CD1c-positive myeloid dendritic cell (primary cell): ENCODE measurements around the gene TIGD7.
"Not testable (repeated sequence)": the region's sequence is repeated elsewhere in the genome, so short reads cannot be mapped to it uniquely, and the experiment has no call there.

Experiments used
- DNase-seq: peaks from one replicate; pipeline ENCODE4 v3.0.0-alpha.2; 2016; ENCODE audit errors: extremely low spot score

Gene TIGD7

GRCh38 chr16:3282103-3282729 is 23.0 kb downstream of the TIGD7 start:
- DNase-seq: no peak

DNA sequence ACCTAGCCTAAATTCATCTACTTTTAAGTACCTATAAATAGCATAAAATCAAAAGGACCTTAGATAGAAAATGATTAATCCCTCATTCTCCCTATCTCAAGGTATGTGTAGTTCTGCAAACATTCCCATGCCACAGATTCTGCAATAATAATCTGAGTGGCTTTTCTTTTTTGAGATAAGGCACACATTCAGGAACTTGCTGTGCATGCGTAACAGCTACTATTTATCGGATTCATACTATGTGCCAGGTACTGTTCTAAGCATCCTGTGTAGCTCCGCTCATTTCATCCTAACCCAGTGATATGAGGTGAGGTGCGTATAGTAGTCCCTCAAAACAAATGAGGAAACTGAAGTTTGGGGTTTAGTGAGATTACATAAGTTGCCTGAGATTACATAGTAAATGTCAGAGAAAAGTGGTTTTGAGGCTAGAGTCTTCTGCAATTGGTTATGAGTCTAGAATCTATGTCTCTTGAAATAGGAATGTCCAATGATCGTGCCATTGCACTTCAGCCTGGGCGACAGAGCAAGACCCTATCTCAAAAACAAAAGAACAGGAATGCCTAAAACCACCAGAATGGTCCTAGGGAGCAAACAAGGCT is 23.9 kb downstream of the TIGD7 start:
- DNase-seq: no peak

- no peak for DNase-seq
Observed at GRCh38 chr16:3276679-3277078, 28.6 kb downstream of the TIGD7 start.

DNA sequence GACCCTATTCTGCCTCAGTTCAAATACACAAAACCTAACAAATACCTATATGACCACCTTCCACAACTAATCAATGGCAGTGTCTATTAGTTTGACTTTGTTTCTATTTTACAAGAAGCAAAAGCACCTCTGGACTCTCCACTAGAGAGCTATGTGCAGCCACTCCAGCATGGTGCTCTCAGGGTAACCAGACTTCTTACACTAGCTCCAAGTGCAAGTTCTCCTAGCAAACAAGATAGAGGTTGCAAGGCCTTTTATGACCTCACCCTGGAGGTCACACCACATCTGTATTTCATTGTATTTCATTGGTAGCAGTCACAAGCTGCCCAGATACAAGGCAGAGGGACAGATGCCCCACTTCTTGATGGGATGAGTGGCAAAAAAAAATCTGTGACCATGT is 30.3 kb downstream of the TIGD7 start:
- no peak for DNase-seq

DNA sequence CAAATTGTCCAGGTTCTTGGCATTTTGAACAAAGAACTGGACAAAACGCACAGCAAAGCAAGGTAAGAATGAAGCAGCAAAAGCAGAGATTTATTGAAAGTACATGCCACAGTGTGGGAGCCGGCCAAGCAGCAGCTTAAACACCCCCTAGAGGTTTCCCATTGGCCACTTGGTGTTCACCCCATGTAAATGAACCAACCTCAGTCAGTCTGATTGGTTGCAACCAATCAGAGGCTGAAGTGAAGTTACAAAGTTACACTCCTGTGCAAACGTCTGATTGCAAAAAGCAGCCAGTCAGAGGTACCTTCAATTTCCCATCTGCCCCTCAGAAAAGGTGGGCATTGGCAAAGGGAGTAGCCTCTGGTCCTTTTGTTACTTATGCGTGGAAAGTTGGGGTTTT is 30.7 kb downstream of the TIGD7 start:
- DNase-seq: no peak

GRCh38 chr16:3271281-3271680 is 33.9 kb downstream of the TIGD7 start:
- not testable (repeated sequence) for DNase-seq

GRCh38 chr16:3270718-3271117 is 34.5 kb downstream of the TIGD7 start:
- not testable (repeated sequence) for DNase-seq

- DNase-seq: no peak
Observed at GRCh38 chr16:3268294-3268693, 36.9 kb downstream of the TIGD7 start.

DNA sequence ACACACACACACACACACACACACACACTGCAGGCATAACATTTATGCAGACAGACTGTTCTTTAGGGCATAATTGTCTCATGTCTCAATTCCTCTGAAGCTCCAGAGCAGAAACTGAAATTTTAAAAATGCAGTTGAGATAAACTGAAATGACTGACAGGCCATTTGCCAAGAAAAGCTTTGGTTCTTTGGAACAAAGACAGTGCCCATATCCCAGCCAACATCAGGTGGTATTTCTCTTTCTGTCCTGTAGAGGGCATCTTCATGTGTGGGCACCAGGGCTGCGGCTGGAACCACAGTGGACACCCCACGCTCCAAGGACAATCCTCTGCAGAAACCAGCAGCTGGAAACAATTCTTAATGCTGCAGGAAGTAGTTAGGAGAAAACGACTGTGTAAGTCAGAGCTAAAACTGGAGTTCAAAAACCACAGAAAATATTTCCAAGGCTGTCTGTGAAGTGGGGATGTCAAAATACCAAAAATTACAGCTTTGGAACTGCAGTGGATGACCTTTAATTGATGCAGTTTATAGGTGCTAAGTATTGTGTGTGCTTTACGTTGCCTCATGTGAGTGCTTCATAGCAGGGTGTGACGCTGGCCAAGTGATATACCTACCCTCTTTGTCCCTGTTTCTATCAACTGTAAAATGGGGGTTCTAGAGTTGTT is 38.2 kb downstream of the TIGD7 start:
- peak; percentile 30 for DNase-seq

- DNase-seq: peak; percentile 98
Observed at GRCh38 chr16:3264137-3265036, 40.8 kb downstream of the TIGD7 start.

GRCh38 chr16:3262517-3262916 is 42.7 kb downstream of the TIGD7 start:
- DNase-seq: no peak

DNA sequence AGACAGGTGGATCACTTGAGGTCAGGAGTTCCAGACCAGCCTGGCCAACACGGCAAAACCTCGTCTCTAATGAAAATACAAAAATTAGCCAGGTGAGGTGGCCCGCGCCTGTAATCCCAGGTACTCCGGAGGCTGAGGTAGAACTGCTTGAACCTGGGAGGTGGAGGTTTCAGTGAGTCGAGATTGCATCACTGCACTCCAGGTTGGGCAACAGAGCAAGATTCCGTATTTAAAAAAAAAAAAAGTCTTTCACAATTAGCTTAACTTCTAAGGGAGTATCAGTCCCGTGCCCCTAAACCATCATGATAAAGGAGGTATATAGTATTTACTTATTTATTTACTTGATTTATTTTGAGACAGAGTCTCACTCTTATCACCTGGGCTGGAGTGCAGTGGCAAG is 45.4 kb downstream of the TIGD7 start:
- DNase-seq: peak; percentile 50

- DNase-seq: no peak
Observed at GRCh38 chr16:3256866-3257465, 48.3 kb downstream of the TIGD7 start.

DNA sequence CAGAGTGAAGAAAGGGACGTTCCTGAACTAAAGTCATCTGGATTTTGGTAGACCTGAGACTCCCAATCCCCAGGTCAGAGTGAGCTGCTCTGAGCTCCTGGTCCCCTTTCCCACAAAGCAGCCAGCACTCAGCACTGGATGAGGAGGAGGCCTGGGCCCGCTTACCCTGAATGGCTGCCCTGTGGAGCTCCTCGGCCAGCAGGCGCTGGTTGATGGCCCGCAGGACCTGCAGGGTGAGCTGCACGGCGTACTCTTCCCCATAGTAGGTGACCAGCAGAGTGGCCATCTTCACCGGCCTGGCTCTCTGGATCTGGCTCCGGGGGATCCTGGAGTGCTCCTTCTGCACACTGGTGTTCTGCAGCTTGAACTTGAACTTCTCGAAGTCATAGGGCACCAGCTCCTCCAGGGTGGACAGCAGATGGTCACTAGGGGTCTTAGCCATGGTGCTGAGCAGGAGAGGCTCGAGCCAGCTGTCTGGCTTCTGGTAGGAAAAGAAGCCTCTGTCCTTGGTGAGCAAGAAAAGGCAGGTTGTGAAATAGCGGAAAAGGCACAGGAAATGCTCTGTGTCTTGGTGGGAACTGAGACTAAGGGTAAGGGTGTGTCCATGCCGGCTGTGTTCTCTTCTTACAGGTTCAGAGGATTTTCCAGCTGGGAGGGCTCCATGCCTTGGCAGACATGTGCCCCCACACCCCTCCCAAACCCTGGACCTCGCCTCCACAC is 48.9 kb downstream of the TIGD7 start, which contains the start of gene MEFV:
MEFV (minus strand) TSS at position 488 of the 720 bp plus-strand sequence; CDS start at position 442, 46 bp downstream.
- DNase-seq: peak; percentile 75

DNA sequence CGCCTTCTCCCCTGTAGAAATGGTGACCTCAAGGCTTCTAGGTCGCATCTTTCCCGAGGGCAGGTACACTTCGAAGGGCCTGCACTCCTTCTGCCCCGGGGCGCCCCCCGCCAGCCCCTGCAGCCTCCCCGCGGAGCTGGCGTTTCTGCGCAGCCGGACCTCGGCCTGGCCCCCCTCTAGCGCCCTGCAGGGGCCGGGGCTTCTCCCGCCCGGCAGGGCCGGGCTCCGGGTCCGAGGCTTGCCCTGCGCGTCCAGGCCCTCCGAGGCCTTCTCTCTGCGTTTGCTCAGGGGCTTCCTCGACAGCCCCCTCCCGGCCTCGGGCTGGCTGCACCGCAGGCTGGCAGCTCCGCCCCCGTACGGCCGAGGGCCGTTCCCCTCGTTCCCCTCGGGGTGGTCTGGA is 50.9 kb downstream of the TIGD7 start:
- no peak for DNase-seq

DNA sequence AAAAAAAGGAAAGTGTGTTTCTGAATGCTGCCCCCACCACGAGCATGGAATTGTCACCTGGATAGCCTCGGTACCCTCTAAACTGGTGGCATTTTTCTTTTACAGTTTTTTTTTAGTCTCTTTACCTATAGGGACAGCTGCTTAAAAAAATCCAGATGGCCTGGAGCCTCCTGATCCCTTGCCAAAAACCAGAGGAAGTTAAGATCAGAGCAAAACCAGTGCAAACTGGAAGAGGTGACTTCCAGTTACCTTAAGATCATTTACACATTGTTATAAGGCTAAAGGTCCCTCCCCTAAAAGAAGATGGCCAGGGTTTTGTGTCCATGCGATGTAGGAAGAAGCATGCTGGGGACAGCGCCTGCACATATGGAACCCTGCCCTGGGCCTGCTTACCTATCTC is 52.3 kb downstream of the TIGD7 start:
- DNase-seq: no peak

- no peak for DNase-seq
Observed at GRCh38 chr16:3249451-3249850, 55.8 kb downstream of the TIGD7 start.

- no peak for DNase-seq
Observed at GRCh38 chr16:3249020-3249419, 56.2 kb downstream of the TIGD7 start.
